IMR-90 (cell line): ENCODE measurements around the gene CYP27C1. TPM values are rescaled to one million over a fixed set of nuclear protein-coding genes. Genes with fewer than 3 reads are reported as not detected.

Experiments used
- ATAC-seq: fragments of 200-7000 bp; cut with Tn5 transposase; 2 replicates; pipeline ENCODE4 v1.9.1; 2020; ENCODE audit warnings: low read depth, mild to moderate bottlenecking, moderate library complexity
- BruUV-seq: library from RNA; stranded (reverse); fragments of 400-500 nt; replicated peaks from 2 replicates; lab custom pipeline; 2021; lab: Mats Ljungman, UMichigan
- CTCF ChIA-PET: fragments of 300-600 bp; formaldehyde crosslinking; extraction: SDS; loops from one replicate; lab custom pipeline; 2021; ENCODE audit warnings: antibody characterized with exemption; lab: Yijun Ruan, JAX
- POLR2A ChIA-PET: fragments of 300-600 bp; sonication (Branson Sonifier 250); formaldehyde crosslinking; loops from one replicate; lab custom pipeline; 2022; ENCODE audit warnings: antibody characterized with exemption; ENCODE audit not compliant: unreplicated experiment; lab: Charles Lee
- DNase-seq: peaks from one replicate; pipeline ENCODE4 v3.0.0; 2013
- H2AFZ ChIP-seq: replicated peaks from 2 replicates; pipeline ENCODE3; 2013; ENCODE audit warnings: low read length, mild to moderate bottlenecking; ENCODE audit not compliant: poor library complexity
- H2AK5ac ChIP-seq: 2 replicates; pipeline ENCODE4 v1.6.1; 2013; ENCODE audit warnings: low read depth, low read length, inconsistent platforms
- H2AK9ac ChIP-seq: replicated peaks from 2 replicates; pipeline ENCODE3; 2013; ENCODE audit warnings: mild to moderate bottlenecking, low read depth, low read length, moderate library complexity; ENCODE audit not compliant: poor library complexity
- H2BK120ac ChIP-seq: 2 replicates; pipeline ENCODE4 v1.6.1; 2013; ENCODE audit warnings: low read depth, low read length, inconsistent platforms
- H2BK15ac ChIP-seq: 3 replicates; pipeline ENCODE4 v1.6.1; 2013; ENCODE audit warnings: low read depth, low read length, inconsistent platforms
- H2BK20ac ChIP-seq: 2 replicates; pipeline ENCODE4 v1.6.1; 2013; ENCODE audit warnings: low read depth, mild to moderate bottlenecking, inconsistent platforms, low read length, moderate library complexity
- H2BK5ac ChIP-seq: 2 replicates; pipeline ENCODE4 v1.6.1; 2013; ENCODE audit warnings: mild to moderate bottlenecking, low read depth, low read length, inconsistent platforms; ENCODE audit not compliant: poor library complexity, severe bottlenecking
- H3K14ac ChIP-seq: replicated peaks from 2 replicates; pipeline ENCODE4 v1.6.1; 2013; ENCODE audit warnings: low read depth, low read length, inconsistent platforms
- H3K18ac ChIP-seq: 2 replicates; pipeline ENCODE4 v1.6.1; 2013; ENCODE audit warnings: low read depth, low read length, control low read depth
- H3K23ac ChIP-seq: 2 replicates; pipeline ENCODE4 v1.6.1; 2013; ENCODE audit warnings: low read depth, low read length, inconsistent platforms
- H3K27ac ChIP-seq: 2 replicates; pipeline ENCODE4 v1.5.1; 2013; ENCODE audit warnings: mild to moderate bottlenecking, control low read depth, low read length; ENCODE audit not compliant: insufficient read depth
- H3K27me3 ChIP-seq: 2 replicates; pipeline ENCODE4 v1.6.1; 2013; ENCODE audit warnings: low read length; ENCODE audit not compliant: control insufficient read depth, insufficient read depth
- H3K36me3 ChIP-seq: 2 replicates; pipeline ENCODE4 v1.6.1; 2013; ENCODE audit warnings: low read length, mixed read lengths; ENCODE audit not compliant: control insufficient read depth, insufficient read depth
- H3K4ac ChIP-seq: 2 replicates; pipeline ENCODE4 v1.6.1; 2013; ENCODE audit warnings: low read depth, low read length, inconsistent platforms
- H3K4me1 ChIP-seq: 2 replicates; pipeline ENCODE4 v1.6.1; 2013; ENCODE audit warnings: low read length, mixed read lengths; ENCODE audit not compliant: control insufficient read depth, insufficient read depth
- H3K4me2 ChIP-seq: 2 replicates; pipeline ENCODE4 v1.6.1; 2013; ENCODE audit warnings: low read depth, mild to moderate bottlenecking, control low read depth, low read length, moderate library complexity
- H3K4me3 ChIP-seq: 2 replicates; pipeline ENCODE4 v1.5.1; 2013; ENCODE audit warnings: low read depth, mild to moderate bottlenecking, control low read depth, low read length, moderate library complexity; ENCODE audit not compliant: insufficient read depth
- H3K56ac ChIP-seq: 2 replicates; pipeline ENCODE4 v1.6.1; 2013; ENCODE audit warnings: low read length, inconsistent platforms; ENCODE audit not compliant: insufficient read depth; ENCODE audit errors: extremely low read depth
- H3K79me1 ChIP-seq, 2 experiments: 2 replicates each; pipeline ENCODE4 v1.6.1; 2013; ENCODE audit warnings: low read length in 2 of 2, inconsistent platforms in 1 of 2, low read depth in 1 of 2
- H3K9ac ChIP-seq: 2 replicates; pipeline ENCODE4 v1.6.1; 2013; ENCODE audit warnings: low read depth, low read length, control low read depth
- H3K9me1 ChIP-seq: 2 replicates; pipeline ENCODE4 v1.6.1; 2013; ENCODE audit warnings: low read length, inconsistent platforms; ENCODE audit not compliant: insufficient read depth
- H3K9me3 ChIP-seq: 2 replicates; pipeline ENCODE4 v1.6.1; 2013; ENCODE audit warnings: low read length; ENCODE audit not compliant: control insufficient read depth, insufficient read depth
- H4K20me1 ChIP-seq: 2 replicates; pipeline ENCODE4 v1.6.1; 2013; ENCODE audit warnings: low read length, inconsistent platforms; ENCODE audit not compliant: insufficient read depth
- H4K5ac ChIP-seq: 2 replicates; pipeline ENCODE4 v1.6.1; 2013; ENCODE audit warnings: mild to moderate bottlenecking, low read depth, low read length, control low read depth
- H4K8ac ChIP-seq, 2 experiments: 2 replicates each; pipeline ENCODE4 v1.6.1; 2013; ENCODE audit warnings: low read depth in 2 of 2, low read length in 2 of 2, control low read depth in 1 of 2, inconsistent platforms in 1 of 2
- H4K91ac ChIP-seq: 2 replicates; pipeline ENCODE4 v1.6.1; 2013; ENCODE audit warnings: low read depth, low read length, inconsistent platforms; ENCODE audit not compliant: insufficient read depth
- BHLHE40 ChIP-seq: fragments of 150-350 bp; IDR thresholded peaks from 2 replicates; pipeline ENCODE4 v1.6.1; 2016; ENCODE audit warnings: mild to moderate bottlenecking, low read depth, low read length
- CEBPB ChIP-seq: IDR thresholded peaks from 2 replicates; pipeline ENCODE4 v1.6.1; 2012; ENCODE audit warnings: low read depth, low read length, improper control_type of control experiment
- CHD1 ChIP-seq: IDR thresholded peaks from 2 replicates; pipeline ENCODE4 v1.6.1; 2012; ENCODE audit warnings: low read depth, low read length, improper control_type of control experiment
- FOS ChIP-seq: fragments of 150-350 bp; IDR thresholded peaks from 2 replicates; pipeline ENCODE4 v1.6.1; 2016; ENCODE audit warnings: low read depth, low read length
- MAFK ChIP-seq: IDR thresholded peaks from 2 replicates; pipeline ENCODE4 v1.6.1; 2012; ENCODE audit warnings: low read depth, low read length, improper control_type of control experiment
- MAZ ChIP-seq: IDR thresholded peaks from 2 replicates; pipeline ENCODE4 v1.6.1; 2012; ENCODE audit warnings: low read depth, mild to moderate bottlenecking, low read length, improper control_type of control experiment, moderate library complexity, borderline replicate concordance
- MXI1 ChIP-seq: IDR thresholded peaks from 2 replicates; pipeline ENCODE4 v1.6.1; 2012; ENCODE audit warnings: low read depth, mild to moderate bottlenecking, low read length, moderate library complexity, borderline replicate concordance
- NFE2L2 ChIP-seq: fragments of 150-350 bp; IDR thresholded peaks from 2 replicates; pipeline ENCODE4 v1.6.1; 2016; ENCODE audit warnings: low read depth, mild to moderate bottlenecking, low read length
- RAD21 ChIP-seq: IDR thresholded peaks from 2 replicates; pipeline ENCODE4 v1.6.1; 2012; ENCODE audit warnings: low read length, improper control_type of control experiment
- WGBS, 2 experiments: methylation state at CpG; one replicate each; pipeline versions ENCODE4 v1.1.5 to v1.1.7; 2013; ENCODE audit warnings: missing lambda C conversion rate in 2 of 2; ENCODE audit not compliant: insufficient read length in 1 of 2; ENCODE audit errors: extremely low coverage in 2 of 2; 5-methylcytosine and 5-hydroxymethylcytosine counted together
- dilution Hi-C: fragments of 300-500 bp; cut with HindIII; formaldehyde crosslinking; loops from one replicate; pipeline ENCODE4 v1.14.3; 2018; ENCODE audit warnings: low sequenced_read_pairs; ENCODE audit not compliant: unreplicated experiment
- in situ Hi-C: fragments of 300-500 bp; cut with MboI; formaldehyde crosslinking; loops from 3 replicates; pipeline ENCODE4 v1.14.3; 2019; ENCODE audit warnings: low sequenced_read_pairs, inconsistent platforms, mixed read lengths
- intact Hi-C: fragments of 100-400 bp; cut with micrococcal nuclease; formaldehyde crosslinking; loops from 2 replicates; pipeline ENCODE4 v1.10.0; 2022
- polyA plus RNA-seq, 3 experiments: library from polyadenylated mRNA; depleted of rRNA; stranded (reverse); fragments of >200 nt; gene quantifications; 2 replicates each; pipeline ENCODE4 v1.2.3, GENCODE V29; 2012; ENCODE audit warnings: low replicate concordance in 1 of 3
- total RNA-seq: library from RNA; depleted of rRNA; stranded (reverse); fragments of >200 nt; gene quantifications from 2 replicates; pipeline ENCODE4 v1.2.3, GENCODE V29; 2012
- TF ChIP-seq, protein P1 (sequence below): conservative IDR thresholded peaks from 2 replicates; pipeline ENCODE4 v1.5.1; 2012; ENCODE audit warnings: mild to moderate bottlenecking, low read depth, low read length, improper control_type of control experiment
- TF ChIP-seq, protein P2 (sequence below): fragments of 150-350 bp; IDR thresholded peaks from 2 replicates; pipeline ENCODE4 v1.6.1; 2017; ENCODE audit warnings: mild to moderate bottlenecking, antibody characterized with exemption, low read length, low read depth

The CYP27C1 gene
- total and polyA plus RNA-seq, 2 of the 4 experiments (the other 2 are of a cell fraction) = not detected

DNA sequence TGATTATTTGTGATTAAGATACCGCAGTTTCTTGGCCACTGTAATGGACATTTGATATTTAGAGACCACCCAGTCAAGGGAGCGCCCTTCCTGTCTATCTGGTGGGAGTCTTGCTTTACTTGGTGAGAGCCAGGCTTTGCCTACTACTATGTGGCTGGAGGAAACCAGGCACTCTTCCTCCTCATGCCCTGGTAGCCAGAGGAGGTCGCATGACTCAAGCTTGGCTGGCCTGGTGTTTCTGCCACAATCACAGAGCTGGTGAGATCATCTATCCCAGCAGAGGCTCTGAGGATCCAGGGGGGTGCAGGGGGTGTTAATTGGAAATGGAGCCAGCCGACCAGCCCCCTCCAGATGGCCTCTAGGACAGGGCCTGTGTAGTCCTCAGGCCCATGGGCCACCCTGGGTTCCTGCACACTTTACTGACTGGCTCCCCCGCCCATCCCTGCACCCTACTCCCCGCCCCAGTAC lies 66.4 kb downstream of the CYP27C1 start:
- CTCF ChIA-PET = interaction anchor here (1.1 to 1.7 kb wide), 3 partner anchors 8 to 37 kb away, joined by 3 to 7 read pairs (median 6); no protein-coding TSS in a partner anchor
- no peaks in the 10 kb centered on the region for H3K9me1 ChIP-seq
- no peaks in the 10 kb centered on the region for H3K27me3 ChIP-seq
- peak overlapping the region; percentile 58; the same call in 1 of the 3 replicates for H2BK15ac ChIP-seq
- POLR2A ChIA-PET = no interaction called here
- TF ChIP-seq MXI1 (no peak), CEBPB (0 out of 2 replicates have a peak, but pooled peaks have one; percentile 5), BHLHE40 (peak; percentile 49; the same call in 1 of the 2 replicates), NFE2L2 (no peak), RAD21 (peak; percentile 24; the same call in 1 of the 2 replicates), FOS (peak; percentile 85), MAFK (no peak), CHD1 (no peak), MAZ (no peak)
- TF ChIP-seq, protein P1, sequence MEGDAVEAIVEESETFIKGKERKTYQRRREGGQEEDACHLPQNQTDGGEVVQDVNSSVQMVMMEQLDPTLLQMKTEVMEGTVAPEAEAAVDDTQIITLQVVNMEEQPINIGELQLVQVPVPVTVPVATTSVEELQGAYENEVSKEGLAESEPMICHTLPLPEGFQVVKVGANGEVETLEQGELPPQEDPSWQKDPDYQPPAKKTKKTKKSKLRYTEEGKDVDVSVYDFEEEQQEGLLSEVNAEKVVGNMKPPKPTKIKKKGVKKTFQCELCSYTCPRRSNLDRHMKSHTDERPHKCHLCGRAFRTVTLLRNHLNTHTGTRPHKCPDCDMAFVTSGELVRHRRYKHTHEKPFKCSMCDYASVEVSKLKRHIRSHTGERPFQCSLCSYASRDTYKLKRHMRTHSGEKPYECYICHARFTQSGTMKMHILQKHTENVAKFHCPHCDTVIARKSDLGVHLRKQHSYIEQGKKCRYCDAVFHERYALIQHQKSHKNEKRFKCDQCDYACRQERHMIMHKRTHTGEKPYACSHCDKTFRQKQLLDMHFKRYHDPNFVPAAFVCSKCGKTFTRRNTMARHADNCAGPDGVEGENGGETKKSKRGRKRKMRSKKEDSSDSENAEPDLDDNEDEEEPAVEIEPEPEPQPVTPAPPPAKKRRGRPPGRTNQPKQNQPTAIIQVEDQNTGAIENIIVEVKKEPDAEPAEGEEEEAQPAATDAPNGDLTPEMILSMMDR = no peak
- TF ChIP-seq, protein P2, sequence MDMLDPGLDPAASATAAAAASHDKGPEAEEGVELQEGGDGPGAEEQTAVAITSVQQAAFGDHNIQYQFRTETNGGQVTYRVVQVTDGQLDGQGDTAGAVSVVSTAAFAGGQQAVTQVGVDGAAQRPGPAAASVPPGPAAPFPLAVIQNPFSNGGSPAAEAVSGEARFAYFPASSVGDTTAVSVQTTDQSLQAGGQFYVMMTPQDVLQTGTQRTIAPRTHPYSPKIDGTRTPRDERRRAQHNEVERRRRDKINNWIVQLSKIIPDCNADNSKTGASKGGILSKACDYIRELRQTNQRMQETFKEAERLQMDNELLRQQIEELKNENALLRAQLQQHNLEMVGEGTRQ = peak; percentile 38; the same call in 1 of the 2 replicates
- no peak overlapping the region; the same call in 1 of the 2 replicates for H4K5ac ChIP-seq
- dilution Hi-C loops = no loop called here
- H3K4me2 ChIP-seq = no peak overlapping the region
- H2BK20ac ChIP-seq = peak overlapping the region; percentile 66
- H3K18ac ChIP-seq = peak overlapping the region; percentile 39
- H2BK120ac ChIP-seq = peak overlapping the region; percentile 84
- peak overlapping the region; percentile 5 for H2AK9ac ChIP-seq
- H3K9me3 ChIP-seq = peaks cover 9% of the 10 kb centered on the region
- no peaks in the 10 kb centered on the region for H3K79me1 ChIP-seq
- peak overlapping the region; percentile 76 for H3K4ac ChIP-seq
- no CpG with 5 or more reads among the region's 6 CpGs for WGBS, 2 experiments
- DNase-seq = peak; percentile 89
- peak overlapping the region; percentile 35; the same call in 1 of the 2 replicates for H4K91ac ChIP-seq
- no peak overlapping the region for H3K9ac ChIP-seq
- ATAC-seq = peak; percentile 85
- peak overlapping the region; percentile 2 for H2AFZ ChIP-seq
- no peak overlapping the region for H3K4me3 ChIP-seq
- BruUV-seq = no TSS peak
- peak overlapping the region in 1 of 2 experiments; percentile 69; a peak in 2 of 4 replicates for H4K8ac ChIP-seq
- no peaks in the 10 kb centered on the region for H4K20me1 ChIP-seq
- peak overlapping the region; percentile 94 for H3K14ac ChIP-seq
- in situ Hi-C loops = loop anchor here (5.0 kb wide), 1 partner anchor 81 kb away; no protein-coding TSS in a partner anchor
- H3K56ac ChIP-seq = no peak overlapping the region
- peaks cover 19% of the 10 kb centered on the region for H3K4me1 ChIP-seq
- no peaks in the 10 kb centered on the region for H3K36me3 ChIP-seq
- intact Hi-C loops = no loop called here
- H2AK5ac ChIP-seq = peak overlapping the region; percentile 5; the same call in 1 of the 2 replicates
- H3K23ac ChIP-seq = no peak overlapping the region
- H3K27ac ChIP-seq = peak overlapping the region; percentile 11; the same call in 1 of the 2 replicates
- H2BK5ac ChIP-seq = peak overlapping the region; percentile 74
